Measurements from ENCODE around the gene TMEM50B.
"Not testable (repeated sequence)": the region's sequence is repeated elsewhere in the genome, so short reads cannot be mapped to it uniquely, and the experiment has no call there.

Gene TMEM50B

GRCh38 chr21:33434770-33435360 lies 44.9 kb downstream of the TMEM50B start:
- DNase-seq: peak; percentile 53
- in situ Hi-C loops (cut with HindIII; ENCODE audit: low pct_ligation_motif_present, low pct_unique_long_range_greater_than_20kb, low sequenced_read_pairs): no loop called here

GRCh38 chr21:33433425-33434114 lies 46.2 kb downstream of the TMEM50B start:
- no peak for DNase-seq
- in situ Hi-C loops (cut with HindIII; ENCODE audit: low pct_ligation_motif_present, low pct_unique_long_range_greater_than_20kb, low sequenced_read_pairs): no loop called here

- in situ Hi-C loops (cut with HindIII; ENCODE audit: low pct_ligation_motif_present, low pct_unique_long_range_greater_than_20kb, low sequenced_read_pairs): no loop called here
- DNase-seq: no peak
These were observed 46.8 kb downstream of the TMEM50B start for GRCh38 chr21:33433001-33433400.

GRCh38 chr21:33432496-33432895 lies 47.3 kb downstream of the TMEM50B start:
- DNase-seq: no peak
- in situ Hi-C loops (cut with HindIII; ENCODE audit: low pct_ligation_motif_present, low pct_unique_long_range_greater_than_20kb, low sequenced_read_pairs): no loop called here

GRCh38 chr21:33430858-33431257 lies 48.9 kb downstream of the TMEM50B start:
- in situ Hi-C loops (cut with HindIII; ENCODE audit: low pct_ligation_motif_present, low pct_unique_long_range_greater_than_20kb, low sequenced_read_pairs): no loop called here
- no peak for DNase-seq

GRCh38 chr21:33428669-33429068 lies 51.1 kb downstream of the TMEM50B start:
- in situ Hi-C loops (cut with HindIII; ENCODE audit: low pct_ligation_motif_present, low pct_unique_long_range_greater_than_20kb, low sequenced_read_pairs): no loop called here
- peak; percentile 53 for DNase-seq

- in situ Hi-C loops (cut with HindIII; ENCODE audit: low pct_ligation_motif_present, low pct_unique_long_range_greater_than_20kb, low sequenced_read_pairs): no loop called here
- no peak for DNase-seq
These were observed 52.7 kb downstream of the TMEM50B start for GRCh38 chr21:33427051-33427450.

- DNase-seq: no peak
- in situ Hi-C loops (cut with HindIII; ENCODE audit: low pct_ligation_motif_present, low pct_unique_long_range_greater_than_20kb, low sequenced_read_pairs): no loop called here
These were observed 53.9 kb downstream of the TMEM50B start for GRCh38 chr21:33425825-33426224.

- in situ Hi-C loops (cut with HindIII; ENCODE audit: low pct_ligation_motif_present, low pct_unique_long_range_greater_than_20kb, low sequenced_read_pairs): no loop called here
- no peak for DNase-seq
These were observed 55.6 kb downstream of the TMEM50B start for GRCh38 chr21:33424214-33424613.

GRCh38 chr21:33421713-33422393 lies 57.9 kb downstream of the TMEM50B start:
- in situ Hi-C loops (cut with HindIII; ENCODE audit: low pct_ligation_motif_present, low pct_unique_long_range_greater_than_20kb, low sequenced_read_pairs): no loop called here

GRCh38 chr21:33419538-33420123 lies 60.1 kb downstream of the TMEM50B start:
- DNase-seq: peak; percentile 6
- in situ Hi-C loops (cut with HindIII; ENCODE audit: low pct_ligation_motif_present, low pct_unique_long_range_greater_than_20kb, low sequenced_read_pairs): no loop called here

More at GRCh38 chr21:33421713-33422393, 57.9 kb downstream of the TMEM50B start:
- DNase-seq: no peak

- in situ Hi-C loops (cut with HindIII; ENCODE audit: low pct_ligation_motif_present, low pct_unique_long_range_greater_than_20kb, low sequenced_read_pairs): no loop called here
- DNase-seq: no peak
These were observed 61.1 kb downstream of the TMEM50B start for GRCh38 chr21:33418691-33419090.

- no peak for DNase-seq
- in situ Hi-C loops (cut with HindIII; ENCODE audit: low pct_ligation_motif_present, low pct_unique_long_range_greater_than_20kb, low sequenced_read_pairs): no loop called here
These were observed 64.8 kb downstream of the TMEM50B start for GRCh38 chr21:33414926-33415325.

GRCh38 chr21:33414068-33414467 lies 65.7 kb downstream of the TMEM50B start:
- in situ Hi-C loops (cut with HindIII; ENCODE audit: low pct_ligation_motif_present, low pct_unique_long_range_greater_than_20kb, low sequenced_read_pairs): no loop called here
- no peak for DNase-seq

GRCh38 chr21:33412832-33413519 lies 66.8 kb downstream of the TMEM50B start:
- DNase-seq: peak; percentile 23

GRCh38 chr21:33412439-33412831 lies 67.3 kb downstream of the TMEM50B start:
- DNase-seq: not testable (repeated sequence)

More at GRCh38 chr21:33412832-33413519, 66.8 kb downstream of the TMEM50B start:
- in situ Hi-C loops (cut with HindIII; ENCODE audit: low pct_ligation_motif_present, low pct_unique_long_range_greater_than_20kb, low sequenced_read_pairs): no loop called here

GRCh38 chr21:33411949-33412430 lies 67.8 kb downstream of the TMEM50B start:
- in situ Hi-C loops (cut with HindIII; ENCODE audit: low pct_ligation_motif_present, low pct_unique_long_range_greater_than_20kb, low sequenced_read_pairs): no loop called here
- DNase-seq: no peak

More at GRCh38 chr21:33412439-33412831, 67.3 kb downstream of the TMEM50B start:
- in situ Hi-C loops (cut with HindIII; ENCODE audit: low pct_ligation_motif_present, low pct_unique_long_range_greater_than_20kb, low sequenced_read_pairs): not testable (repeated sequence)

- DNase-seq: no peak
- in situ Hi-C loops (cut with HindIII; ENCODE audit: low pct_ligation_motif_present, low pct_unique_long_range_greater_than_20kb, low sequenced_read_pairs): no loop called here
These were observed 73.3 kb downstream of the TMEM50B start for GRCh38 chr21:33406493-33406892.
